ENCODE measurements around the gene RNPEPL1. TPM values are rescaled to one million over a fixed set of nuclear protein-coding genes. Genes with fewer than 3 reads are reported as not detected.

Gene RNPEPL1
- total and polyA plus RNA-seq, 3 donors from 2014 or later: 28.9 to 48.5 (median 39.1) TPM

- no peaks in the 10 kb centered on the region for H3K4me1 ChIP-seq
- H3K4me3 ChIP-seq: no peak overlapping the region
- H3K27me3 ChIP-seq: no peaks in the 10 kb centered on the region
- H3K36me3 ChIP-seq (ENCODE audit: low read depth, missing control alignments): no peaks in the 10 kb centered on the region
- DNase-seq: no peak
- no peak overlapping the region for H3K27ac ChIP-seq
- no peaks in the 10 kb centered on the region for H3K9me3 ChIP-seq
- 80 to 87% methylated on average over 1 to 26 of the region's 26 CpGs for WGBS, 2 donors
- intact Hi-C loops (cut with DNase I; ENCODE audit: low total_unique reads): no loop called here
- no peak for TF ChIP-seq POLR2A (IDR thresholded peaks at IDR 0.05)
- TF ChIP-seq, protein P1, sequence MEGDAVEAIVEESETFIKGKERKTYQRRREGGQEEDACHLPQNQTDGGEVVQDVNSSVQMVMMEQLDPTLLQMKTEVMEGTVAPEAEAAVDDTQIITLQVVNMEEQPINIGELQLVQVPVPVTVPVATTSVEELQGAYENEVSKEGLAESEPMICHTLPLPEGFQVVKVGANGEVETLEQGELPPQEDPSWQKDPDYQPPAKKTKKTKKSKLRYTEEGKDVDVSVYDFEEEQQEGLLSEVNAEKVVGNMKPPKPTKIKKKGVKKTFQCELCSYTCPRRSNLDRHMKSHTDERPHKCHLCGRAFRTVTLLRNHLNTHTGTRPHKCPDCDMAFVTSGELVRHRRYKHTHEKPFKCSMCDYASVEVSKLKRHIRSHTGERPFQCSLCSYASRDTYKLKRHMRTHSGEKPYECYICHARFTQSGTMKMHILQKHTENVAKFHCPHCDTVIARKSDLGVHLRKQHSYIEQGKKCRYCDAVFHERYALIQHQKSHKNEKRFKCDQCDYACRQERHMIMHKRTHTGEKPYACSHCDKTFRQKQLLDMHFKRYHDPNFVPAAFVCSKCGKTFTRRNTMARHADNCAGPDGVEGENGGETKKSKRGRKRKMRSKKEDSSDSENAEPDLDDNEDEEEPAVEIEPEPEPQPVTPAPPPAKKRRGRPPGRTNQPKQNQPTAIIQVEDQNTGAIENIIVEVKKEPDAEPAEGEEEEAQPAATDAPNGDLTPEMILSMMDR (IDR thresholded peaks at IDR 0.05): no peak
Measured at GRCh38 chr2:240577281-240578109, 9.2 kb downstream of the RNPEPL1 start.

DNA sequence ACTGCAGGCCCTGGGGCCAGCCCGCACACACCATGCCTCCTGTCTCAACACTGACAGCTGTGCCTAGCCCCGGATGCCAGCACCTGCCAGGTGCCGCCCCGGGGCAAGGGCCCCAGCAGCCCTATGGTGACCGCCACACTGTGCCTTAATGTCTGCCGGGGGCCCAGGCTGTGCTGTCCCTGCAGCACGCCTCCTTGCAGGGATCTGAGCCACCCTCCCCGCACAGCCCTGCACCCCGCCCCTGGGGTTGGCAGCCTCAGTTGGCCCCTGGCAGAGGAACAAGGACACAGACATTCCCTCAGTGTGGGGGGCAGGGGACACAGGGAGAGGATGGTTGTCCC is 9.8 kb downstream of the RNPEPL1 start:
- no peaks in the 10 kb centered on the region for H3K4me1 ChIP-seq
- TF ChIP-seq POLR2A (IDR thresholded peaks at IDR 0.05): no peak
- TF ChIP-seq, protein P1 (IDR thresholded peaks at IDR 0.05): no peak
- no peaks in the 10 kb centered on the region for H3K27me3 ChIP-seq
- no peak overlapping the region for H3K27ac ChIP-seq
- 76% methylated on average over 9 of the region's 9 CpGs; no CpG with 5 or more reads in 1 of the 2 donors for WGBS, 2 donors
- no peaks in the 10 kb centered on the region for H3K36me3 ChIP-seq (ENCODE audit: low read depth, missing control alignments)
- H3K4me3 ChIP-seq: no peak overlapping the region
- intact Hi-C loops (cut with DNase I; ENCODE audit: low total_unique reads): no loop called here
- H3K9me3 ChIP-seq: no peaks in the 10 kb centered on the region
- DNase-seq: no peak

DNA sequence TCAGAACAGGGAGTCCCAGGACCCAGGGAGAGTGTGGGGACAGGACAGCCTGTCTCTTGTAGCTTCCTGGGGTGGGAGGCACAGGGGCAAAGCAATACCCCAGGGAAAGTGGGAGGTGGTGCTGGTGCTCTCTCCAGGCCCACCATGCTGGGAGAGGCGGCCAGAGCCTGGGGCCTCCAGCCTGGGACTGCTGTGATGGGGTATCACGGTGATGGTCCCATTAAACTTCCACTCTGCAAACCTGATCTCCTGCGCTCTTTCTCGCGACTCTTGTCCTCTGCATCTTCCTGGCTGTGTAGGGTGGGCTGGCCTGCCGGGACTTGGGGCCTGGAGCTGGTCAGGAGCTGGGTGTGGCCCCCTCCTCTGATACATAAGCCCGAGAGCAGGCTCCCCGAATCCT is 10.2 kb downstream of the RNPEPL1 start:
- whole genome bisulfite sequencing, 2 donors: 82 to 87% methylated on average over 8 of the region's 8 CpGs
- intact Hi-C loops (cut with DNase I; ENCODE audit: low total_unique reads): no loop called here
- no peaks in the 10 kb centered on the region for H3K36me3 ChIP-seq (ENCODE audit: low read depth, missing control alignments)
- H3K27ac ChIP-seq: no peak overlapping the region
- no peaks in the 10 kb centered on the region for H3K9me3 ChIP-seq
- no peaks in the 10 kb centered on the region for H3K4me1 ChIP-seq
- no peaks in the 10 kb centered on the region for H3K27me3 ChIP-seq
- no peak overlapping the region for H3K4me3 ChIP-seq
- TF ChIP-seq POLR2A (IDR thresholded peaks at IDR 0.05): no peak
- no peak for DNase-seq

GRCh38 chr2:240579071-240579762 is 10.9 kb downstream of the RNPEPL1 start:
- TF ChIP-seq, protein P1 (IDR thresholded peaks at IDR 0.05): no peak
- TF ChIP-seq POLR2A (IDR thresholded peaks at IDR 0.05): no peak
- H3K36me3 ChIP-seq (ENCODE audit: low read depth, missing control alignments): no peaks in the 10 kb centered on the region
- no peaks in the 10 kb centered on the region for H3K27me3 ChIP-seq
- H3K9me3 ChIP-seq: no peaks in the 10 kb centered on the region
- 91% methylated on average over 10 to 12 of the region's 12 CpGs for WGBS, 2 donors
- no peak overlapping the region for H3K27ac ChIP-seq
- intact Hi-C loops (cut with DNase I; ENCODE audit: low total_unique reads): no loop called here
- H3K4me1 ChIP-seq: no peaks in the 10 kb centered on the region
- H3K4me3 ChIP-seq: no peak overlapping the region
- no peak for DNase-seq

- H3K27ac ChIP-seq: no peak overlapping the region
- no peaks in the 10 kb centered on the region for H3K36me3 ChIP-seq (ENCODE audit: low read depth, missing control alignments)
- no peak for DNase-seq
- intact Hi-C loops (cut with DNase I; ENCODE audit: low total_unique reads): no loop called here
- H3K4me3 ChIP-seq: no peak overlapping the region
- peaks cover 5% of the 10 kb centered on the region for H3K4me1 ChIP-seq
- WGBS, 2 donors: 72 to 74% methylated on average over 27 of the region's 27 CpGs
- H3K9me3 ChIP-seq: no peaks in the 10 kb centered on the region
- H3K27me3 ChIP-seq: no peaks in the 10 kb centered on the region
- TF ChIP-seq, protein P1 (IDR thresholded peaks at IDR 0.05): no peak
- no peak for TF ChIP-seq POLR2A (IDR thresholded peaks at IDR 0.05)
Measured at GRCh38 chr2:240579771-240580614, 11.7 kb downstream of the RNPEPL1 start.

Measured in testis (tissue), 3 donors.